HepG2 (cell line): ENCODE data around the gene UBAP2L. TPM values are rescaled to one million over a fixed set of nuclear protein-coding genes. Genes with fewer than 3 reads are reported as not detected.
A peak's percentile ranks its signal among the peaks of the same experiment; 100 is the strongest.

ENCODE experiments used
- ELF3 ChIP-seq: IDR thresholded peaks from 2 replicates; pipeline ENCODE4 v1.6.1; 2016; ENCODE audit warnings: missing genetic modification reagents, missing compliant biosample characterization
- FOXK2 ChIP-seq: fragments of 450-650 bp; IDR thresholded peaks from 2 replicates; pipeline ENCODE4 v1.6.1; 2016
- GATA4 ChIP-seq: sonication (generic); IDR thresholded peaks from 2 replicates; pipeline ENCODE4 v1.6.1; 2016; ENCODE audit warnings: antibody characterized with exemption, low read depth, borderline replicate concordance
- HOXA7 ChIP-seq: sonication (generic); formaldehyde crosslinking; IDR thresholded peaks from 2 replicates; pipeline ENCODE4 v1.8.1; 2022; ENCODE audit warnings: mild to moderate bottlenecking, missing genetic modification reagents, moderate library complexity
- MATR3 ChIP-seq: sonication (generic); formaldehyde crosslinking; IDR thresholded peaks from 2 replicates; pipeline ENCODE4 v1.4.0; 2020; ENCODE audit warnings: missing genetic modification reagents
- NFIC ChIP-seq: IDR thresholded peaks from 2 replicates; pipeline ENCODE4 v1.6.1; 2012; ENCODE audit warnings: mild to moderate bottlenecking, low read length, inconsistent platforms
- PRMT3 ChIP-seq: sonication (generic); formaldehyde crosslinking; IDR thresholded peaks from 2 replicates; pipeline ENCODE4 v1.8.1; 2022; ENCODE audit warnings: low read depth, mild to moderate bottlenecking, moderate library complexity, missing genetic modification reagents, borderline replicate concordance
- ZNF101 ChIP-seq: sonication (generic); formaldehyde crosslinking; IDR thresholded peaks from 2 replicates; pipeline ENCODE4 v1.4.0; 2020; ENCODE audit warnings: mild to moderate bottlenecking, low read depth, missing genetic modification reagents, borderline replicate concordance
- ZNF431 ChIP-seq: sonication (generic); formaldehyde crosslinking; IDR thresholded peaks from 2 replicates; pipeline ENCODE4 v1.9.0; 2022; ENCODE audit warnings: missing genetic modification reagents, low read depth, mild to moderate bottlenecking, borderline replicate concordance
- ZNF766 ChIP-seq: sonication (generic); formaldehyde crosslinking; IDR thresholded peaks from 2 replicates; pipeline ENCODE4 v1.5.0; 2020; ENCODE audit warnings: missing genetic modification reagents, borderline replicate concordance
- ZNF773 ChIP-seq: sonication (generic); formaldehyde crosslinking; IDR thresholded peaks from 2 replicates; pipeline ENCODE4 v1.4.0; 2020; ENCODE audit warnings: missing genetic modification reagents, borderline replicate concordance
- polyA plus RNA-seq, 8 experiments: library from polyadenylated mRNA; depleted of rRNA in 3 of 8; stranded (reverse) in 7 of 8; unstranded in 1 of 8; fragments of >200 nt; fragmentation: Illumina TruSeq in 4 of 8; extraction: Trizol in 4 of 8; gene quantifications; 2 replicates each; pipeline versions ENCODE4 v1.2.1 to v1.2.3, GENCODE V29; 2011 to 2016; ENCODE audit warnings: low read depth in 4 of 8, missing spikeins in 1 of 8, mixed read lengths in 1 of 8; ENCODE audit not compliant: insufficient read depth in 1 of 8
- total RNA-seq, 5 experiments: library from RNA; depleted of rRNA; stranded (reverse); fragments of >200 nt; fragmentation: Illumina TruSeq; extraction: Trizol; gene quantifications; 2 replicates each; pipeline ENCODE4 v1.2.3, GENCODE V29; 2016; ENCODE audit warnings: low read depth in 1 of 5
- TF ChIP-seq, protein P1 (sequence below): sonication (generic); formaldehyde crosslinking; IDR thresholded peaks from 2 replicates; pipeline ENCODE4 v1.4.0; 2020; ENCODE audit warnings: mild to moderate bottlenecking, low read depth, missing genetic modification reagents
- TF ChIP-seq, protein P2 (sequence below): sonication (generic); formaldehyde crosslinking; IDR thresholded peaks from 2 replicates; pipeline ENCODE4 v1.5.1; 2020; ENCODE audit warnings: missing genetic modification reagents, mild to moderate bottlenecking, borderline replicate concordance
- TF ChIP-seq, protein P3 (sequence below): IDR thresholded peaks from 2 replicates; pipeline ENCODE4 v1.6.1; 2016; ENCODE audit warnings: low read depth
- TF ChIP-seq, protein P4 (sequence below): sonication (generic); formaldehyde crosslinking; IDR thresholded peaks from 2 replicates; pipeline ENCODE4 v1.8.1; 2023; ENCODE audit warnings: missing genetic modification reagents, inconsistent platforms, borderline replicate concordance
- TF ChIP-seq, protein P5 (sequence below): sonication (generic); formaldehyde crosslinking; IDR thresholded peaks from 2 replicates; pipeline ENCODE4 v1.4.0; 2020; ENCODE audit warnings: missing genetic modification reagents, low read depth, mild to moderate bottlenecking, borderline replicate concordance
- TF ChIP-seq, protein P6 (sequence below): sonication (generic); formaldehyde crosslinking; IDR thresholded peaks from 2 replicates; pipeline ENCODE4 v1.4.0; 2020; ENCODE audit warnings: mild to moderate bottlenecking, missing genetic modification reagents, borderline replicate concordance
- TF ChIP-seq, protein P7 (sequence below): IDR thresholded peaks from 2 replicates; pipeline ENCODE4 v1.6.1; 2016; ENCODE audit warnings: missing compliant biosample characterization, missing genetic modification reagents, borderline replicate concordance

The UBAP2L gene
- total and polyA plus RNA-seq, 2 of the 13 experiments (the other 11 are each of a cell fraction or from before 2014, with no cell fraction given), result 74.2 to 159 TPM

DNA sequence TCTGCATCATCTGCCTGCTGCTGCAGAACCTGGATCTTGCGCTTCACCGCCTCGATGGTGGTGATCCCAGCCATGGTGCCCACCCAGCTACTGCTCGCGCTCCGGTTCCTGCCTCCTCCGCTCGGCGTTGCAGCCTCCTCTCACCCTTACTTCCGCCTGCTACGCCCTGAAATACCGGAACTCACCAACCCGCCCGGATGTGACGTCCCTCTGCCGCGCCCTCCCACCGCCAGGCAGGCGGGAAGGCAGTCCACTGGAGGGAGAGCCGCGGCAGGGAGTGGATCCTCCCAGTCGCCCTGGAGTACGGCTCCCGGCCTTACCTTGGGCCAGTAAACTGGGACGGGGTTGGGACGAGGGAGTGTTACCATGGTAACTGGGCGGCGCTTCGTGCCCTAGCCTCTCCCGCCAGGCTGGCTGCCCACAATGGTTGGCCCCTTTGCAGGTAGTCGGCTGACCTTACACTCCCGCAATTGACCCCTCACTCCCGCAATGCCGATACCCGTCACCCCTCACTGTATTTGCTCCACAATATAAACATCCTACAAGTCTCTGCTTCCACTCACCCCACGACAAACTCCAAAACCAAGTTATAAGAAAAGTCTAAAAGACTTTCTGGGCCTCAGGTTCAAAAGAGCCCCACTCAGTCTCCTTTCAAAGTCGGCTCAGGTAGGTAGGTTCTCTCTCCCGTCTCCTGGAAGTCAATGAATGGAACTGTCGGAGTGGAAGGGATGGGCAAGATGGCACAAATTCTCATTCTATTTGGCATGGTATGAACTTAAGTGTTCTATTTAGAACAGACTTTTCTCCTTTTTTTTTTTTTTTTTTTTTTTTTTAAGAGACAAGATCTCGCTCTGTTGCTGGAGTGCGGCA, 37.5 kb upstream of the UBAP2L start (continued):
- TF ChIP-seq ZNF766, result no peak
- TF ChIP-seq ZNF431 (CRISPR knock-in tag), result peak; percentile 41; the same call in 1 of the 2 replicates
- TF ChIP-seq ZNF773 (CRISPR knock-in tag), result no peak
- TF ChIP-seq MATR3 (CRISPR knock-in tag), result no peak
- TF ChIP-seq, protein P1, sequence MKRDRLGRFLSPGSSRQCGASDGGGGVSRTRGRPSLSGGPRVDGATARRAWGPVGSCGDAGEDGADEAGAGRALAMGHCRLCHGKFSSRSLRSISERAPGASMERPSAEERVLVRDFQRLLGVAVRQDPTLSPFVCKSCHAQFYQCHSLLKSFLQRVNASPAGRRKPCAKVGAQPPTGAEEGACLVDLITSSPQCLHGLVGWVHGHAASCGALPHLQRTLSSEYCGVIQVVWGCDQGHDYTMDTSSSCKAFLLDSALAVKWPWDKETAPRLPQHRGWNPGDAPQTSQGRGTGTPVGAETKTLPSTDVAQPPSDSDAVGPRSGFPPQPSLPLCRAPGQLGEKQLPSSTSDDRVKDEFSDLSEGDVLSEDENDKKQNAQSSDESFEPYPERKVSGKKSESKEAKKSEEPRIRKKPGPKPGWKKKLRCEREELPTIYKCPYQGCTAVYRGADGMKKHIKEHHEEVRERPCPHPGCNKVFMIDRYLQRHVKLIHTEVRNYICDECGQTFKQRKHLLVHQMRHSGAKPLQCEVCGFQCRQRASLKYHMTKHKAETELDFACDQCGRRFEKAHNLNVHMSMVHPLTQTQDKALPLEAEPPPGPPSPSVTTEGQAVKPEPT (CRISPR knock-in tag), result no peak
- no peak for TF ChIP-seq FOXK2
- no peak for TF ChIP-seq ZNF101 (CRISPR knock-in tag)
- TF ChIP-seq, protein P2, sequence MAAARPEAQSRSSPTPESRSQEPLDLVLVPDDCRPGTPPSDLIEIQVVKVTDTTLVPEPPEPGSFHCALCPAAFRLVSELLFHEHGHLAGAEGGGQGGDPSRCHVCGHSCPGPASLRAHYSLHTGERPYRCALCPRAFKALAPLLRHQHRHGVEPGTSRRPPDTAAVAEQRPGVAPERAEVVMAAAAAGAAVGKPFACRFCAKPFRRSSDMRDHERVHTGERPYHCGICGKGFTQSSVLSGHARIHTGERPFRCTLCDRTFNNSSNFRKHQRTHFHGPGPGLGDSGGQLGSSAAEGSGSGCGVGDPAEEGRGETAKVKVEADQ (CRISPR knock-in tag), result peak; percentile 99
- peak; percentile 94 for TF ChIP-seq ELF3 (CRISPR knock-in tag)
- TF ChIP-seq, protein P3, sequence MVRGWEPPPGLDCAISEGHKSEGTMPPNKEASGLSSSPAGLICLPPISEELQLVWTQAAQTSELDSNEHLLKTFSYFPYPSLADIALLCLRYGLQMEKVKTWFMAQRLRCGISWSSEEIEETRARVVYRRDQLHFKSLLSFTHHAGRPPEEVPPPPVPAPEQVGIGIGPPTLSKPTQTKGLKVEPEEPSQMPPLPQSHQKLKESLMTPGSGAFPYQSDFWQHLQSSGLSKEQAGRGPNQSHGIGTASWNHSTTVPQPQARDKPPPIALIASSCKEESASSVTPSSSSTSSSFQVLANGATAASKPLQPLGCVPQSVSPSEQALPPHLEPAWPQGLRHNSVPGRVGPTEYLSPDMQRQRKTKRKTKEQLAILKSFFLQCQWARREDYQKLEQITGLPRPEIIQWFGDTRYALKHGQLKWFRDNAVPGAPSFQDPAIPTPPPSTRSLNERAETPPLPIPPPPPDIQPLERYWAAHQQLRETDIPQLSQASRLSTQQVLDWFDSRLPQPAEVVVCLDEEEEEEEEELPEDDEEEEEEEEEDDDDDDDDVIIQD (CRISPR knock-in tag), result no peak; the same call in 1 of the 2 replicates
- no peak for TF ChIP-seq HOXA7 (CRISPR knock-in tag)
- TF ChIP-seq, protein P4, sequence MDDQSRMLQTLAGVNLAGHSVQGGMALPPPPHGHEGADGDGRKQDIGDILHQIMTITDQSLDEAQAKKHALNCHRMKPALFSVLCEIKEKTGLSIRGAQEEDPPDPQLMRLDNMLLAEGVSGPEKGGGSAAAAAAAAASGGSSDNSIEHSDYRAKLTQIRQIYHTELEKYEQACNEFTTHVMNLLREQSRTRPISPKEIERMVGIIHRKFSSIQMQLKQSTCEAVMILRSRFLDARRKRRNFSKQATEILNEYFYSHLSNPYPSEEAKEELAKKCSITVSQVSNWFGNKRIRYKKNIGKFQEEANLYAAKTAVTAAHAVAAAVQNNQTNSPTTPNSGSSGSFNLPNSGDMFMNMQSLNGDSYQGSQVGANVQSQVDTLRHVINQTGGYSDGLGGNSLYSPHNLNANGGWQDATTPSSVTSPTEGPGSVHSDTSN (CRISPR knock-in tag), result no peak
- no peak for TF ChIP-seq PRMT3
- TF ChIP-seq GATA4, result 0 out of 2 replicates have a peak, but pooled peaks have one; percentile 64
- no peak for TF ChIP-seq NFIC
- TF ChIP-seq, protein P5, sequence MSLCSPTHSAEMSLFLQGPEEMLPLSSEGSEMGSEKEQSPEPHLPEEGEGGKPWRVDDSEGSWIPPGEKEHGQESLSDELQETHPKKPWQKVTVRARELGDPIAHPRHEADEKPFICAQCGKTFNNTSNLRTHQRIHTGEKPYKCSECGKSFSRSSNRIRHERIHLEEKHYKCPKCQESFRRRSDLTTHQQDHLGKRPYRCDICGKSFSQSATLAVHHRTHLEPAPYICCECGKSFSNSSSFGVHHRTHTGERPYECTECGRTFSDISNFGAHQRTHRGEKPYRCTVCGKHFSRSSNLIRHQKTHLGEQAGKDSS (CRISPR knock-in tag), result peak; percentile 20; the same call in 1 of the 2 replicates
- TF ChIP-seq, protein P6, sequence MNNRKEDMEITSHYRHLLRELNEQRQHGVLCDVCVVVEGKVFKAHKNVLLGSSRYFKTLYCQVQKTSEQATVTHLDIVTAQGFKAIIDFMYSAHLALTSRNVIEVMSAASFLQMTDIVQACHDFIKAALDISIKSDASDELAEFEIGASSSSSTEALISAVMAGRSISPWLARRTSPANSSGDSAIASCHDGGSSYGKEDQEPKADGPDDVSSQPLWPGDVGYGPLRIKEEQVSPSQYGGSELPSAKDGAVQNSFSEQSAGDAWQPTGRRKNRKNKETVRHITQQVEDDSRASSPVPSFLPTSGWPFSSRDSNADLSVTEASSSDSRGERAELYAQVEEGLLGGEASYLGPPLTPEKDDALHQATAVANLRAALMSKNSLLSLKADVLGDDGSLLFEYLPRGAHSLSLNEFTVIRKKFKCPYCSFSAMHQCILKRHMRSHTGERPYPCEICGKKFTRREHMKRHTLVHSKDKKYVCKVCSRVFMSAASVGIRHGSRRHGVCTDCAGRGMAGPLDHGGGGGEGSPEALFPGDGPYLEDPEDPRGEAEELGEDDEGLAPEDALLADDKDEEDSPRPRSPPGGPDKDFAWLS (CRISPR knock-in tag), result no peak
- TF ChIP-seq, protein P7, sequence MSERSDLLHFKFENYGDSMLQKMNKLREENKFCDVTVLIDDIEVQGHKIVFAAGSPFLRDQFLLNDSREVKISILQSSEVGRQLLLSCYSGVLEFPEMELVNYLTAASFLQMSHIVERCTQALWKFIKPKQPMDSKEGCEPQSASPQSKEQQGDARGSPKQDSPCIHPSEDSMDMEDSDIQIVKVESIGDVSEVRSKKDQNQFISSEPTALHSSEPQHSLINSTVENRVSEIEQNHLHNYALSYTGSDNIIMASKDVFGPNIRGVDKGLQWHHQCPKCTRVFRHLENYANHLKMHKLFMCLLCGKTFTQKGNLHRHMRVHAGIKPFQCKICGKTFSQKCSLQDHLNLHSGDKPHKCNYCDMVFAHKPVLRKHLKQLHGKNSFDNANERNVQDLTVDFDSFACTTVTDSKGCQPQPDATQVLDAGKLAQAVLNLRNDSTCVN, result peak; percentile 80
